PFSK-1 (cell line): ENCODE data around the gene APBA2.

Source experiments
- POLR2AphosphoS5 ChIP-seq: IDR thresholded peaks from 2 replicates; pipeline ENCODE4 v1.6.1; 2012; ENCODE audit warnings: low read depth, mild to moderate bottlenecking, control low read depth, low read length, moderate library complexity
- REST ChIP-seq, 2 experiments: IDR thresholded peaks; 2 replicates each; pipeline versions ENCODE4 v1.6.1 to v1.8.0; 2011 to 2012; ENCODE audit warnings: low read depth in 2 of 2, low read length in 2 of 2, control low read depth in 1 of 2, inconsistent platforms in 1 of 2, mild to moderate bottlenecking in 1 of 2, moderate library complexity in 1 of 2; ENCODE audit not compliant: insufficient read depth in 1 of 2
- SIN3A ChIP-seq: IDR thresholded peaks from 2 replicates; pipeline ENCODE4 v1.6.1; 2012; ENCODE audit warnings: mild to moderate bottlenecking, low read length, moderate library complexity, borderline replicate concordance; ENCODE audit not compliant: insufficient read depth
- TAF1 ChIP-seq: IDR thresholded peaks from 2 replicates; pipeline ENCODE4 v1.6.1; 2012; ENCODE audit warnings: low read length, control low read depth, borderline replicate concordance; ENCODE audit not compliant: insufficient read depth

DNA sequence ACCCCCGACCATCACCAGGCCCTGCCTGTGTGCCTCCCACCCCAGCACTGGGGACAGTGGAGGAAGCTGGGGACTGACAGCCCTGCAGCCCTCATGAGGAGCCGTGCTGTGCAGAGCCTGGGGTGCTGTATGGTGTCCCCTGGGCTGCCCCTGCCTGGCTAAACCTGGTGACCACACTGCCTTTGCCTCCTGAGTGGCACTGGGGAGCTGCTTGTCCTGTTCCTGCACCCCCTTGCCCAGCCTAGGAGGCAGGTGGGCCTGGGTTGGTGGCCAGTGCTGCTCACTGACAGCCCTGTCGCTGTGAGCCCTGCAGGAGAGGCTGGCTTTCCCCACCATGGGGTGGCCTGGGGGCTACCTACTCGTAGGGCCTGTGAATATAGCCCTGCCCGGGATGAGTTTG is 224.4 kb downstream of the APBA2 start:
- no peak for TF ChIP-seq TAF1
- TF ChIP-seq POLR2AphosphoS5, result no peak
- no peak for TF ChIP-seq SIN3A
- no peak for TF ChIP-seq REST (IDR thresholded peaks at IDR 0.05; ENCODE audit: insufficient read depth in 1 of 2, low read depth in 2 of 2, low read length in 2 of 2)
